ENCODE measurements around the gene PCDH19.

The PCDH19 gene

GRCh38 chrX:100319716-100320115, 90.4 kb downstream of the PCDH19 start:
- H2BK5ac ChIP-seq (ENCODE audit: low read depth, low read length, poor library complexity), result no peak overlapping the region
- no peak overlapping the region for H2BK12ac ChIP-seq (ENCODE audit: low read length)
- no peak overlapping the region for H2AFZ ChIP-seq (ENCODE audit: insufficient read depth, low read length, poor library complexity)
- H3K4ac ChIP-seq (ENCODE audit: low read depth, low read length), result no peak overlapping the region
- H2AK5ac ChIP-seq (ENCODE audit: low read length), result no peak overlapping the region
- H3K4me1 ChIP-seq (ENCODE audit: control insufficient read depth in 1 of 2, insufficient read depth in 2 of 2, low read length in 2 of 2), result no peaks in the 10 kb centered on the region
- DNase-seq, result no peak
- H4K12ac ChIP-seq (ENCODE audit: low read depth, low read length), result no peak overlapping the region
- H3K9ac ChIP-seq (ENCODE audit: low read length), result no peak overlapping the region
- no peak overlapping the region for H3K18ac ChIP-seq (ENCODE audit: low read length)
- no peaks in the 10 kb centered on the region for H3K27me3 ChIP-seq (ENCODE audit: insufficient read depth, low read length)
- H4K91ac ChIP-seq (ENCODE audit: low read depth, low read length), result no peak overlapping the region
- no peak overlapping the region for H3K4me3 ChIP-seq (ENCODE audit: low read depth, low read length)
- no peak overlapping the region for H3K27ac ChIP-seq (ENCODE audit: low read depth, low read length)
- no peaks in the 10 kb centered on the region for H3K9me3 ChIP-seq (ENCODE audit: insufficient read depth, low read depth, low read length)
- H3K23ac ChIP-seq (ENCODE audit: low read length), result no peak overlapping the region
- H2BK120ac ChIP-seq (ENCODE audit: insufficient read depth, low read length, poor library complexity), result no peak overlapping the region
- no peaks in the 10 kb centered on the region for H3K79me2 ChIP-seq (ENCODE audit: control insufficient read depth, insufficient read depth, low read length, poor library complexity)
- no CpG with 5 or more reads among the region's 2 CpGs for WGBS (ENCODE audit: extremely low coverage, insufficient coverage, insufficient read length)
- no peak overlapping the region for H3K4me2 ChIP-seq (ENCODE audit: low read length)
- no peak overlapping the region for H4K8ac ChIP-seq (ENCODE audit: low read depth, low read length)
- H3K36me3 ChIP-seq (ENCODE audit: control insufficient read depth in 1 of 2, insufficient read depth in 2 of 2, low read length in 2 of 2), result no peaks in the 10 kb centered on the region
- no peak overlapping the region for H3K14ac ChIP-seq (ENCODE audit: low read length)
- no peaks in the 10 kb centered on the region for H3K79me1 ChIP-seq (ENCODE audit: low read length)

- Histone ChIP-seq H3K27me3 (ENCODE audit: insufficient read depth, low read length) (no peaks in the 10 kb centered on the region), H2BK5ac (ENCODE audit: low read depth, low read length, poor library complexity) (no peak overlapping the region), H3K18ac (ENCODE audit: low read length) (no peak overlapping the region), H3K36me3 (ENCODE audit: control insufficient read depth in 1 of 2, insufficient read depth in 2 of 2, low read length in 2 of 2) (no peaks in the 10 kb centered on the region), H2AK5ac (ENCODE audit: low read length) (no peak overlapping the region), H4K8ac (ENCODE audit: low read depth, low read length) (no peak overlapping the region), H4K91ac (ENCODE audit: low read depth, low read length) (no peak overlapping the region), H3K4ac (ENCODE audit: low read depth, low read length) (no peak overlapping the region), H3K4me3 (ENCODE audit: low read depth, low read length) (no peak overlapping the region), H2BK120ac (ENCODE audit: insufficient read depth, low read length, poor library complexity) (no peak overlapping the region), H3K9ac (ENCODE audit: low read length) (no peak overlapping the region), H3K4me2 (ENCODE audit: low read length) (no peak overlapping the region), H3K79me1 (ENCODE audit: low read length) (no peaks in the 10 kb centered on the region), H3K14ac (ENCODE audit: low read length) (no peak overlapping the region), H3K4me1 (ENCODE audit: control insufficient read depth in 1 of 2, insufficient read depth in 2 of 2, low read length in 2 of 2) (no peaks in the 10 kb centered on the region), H3K27ac (ENCODE audit: low read depth, low read length) (no peak overlapping the region), H4K12ac (ENCODE audit: low read depth, low read length) (no peak overlapping the region), H2BK12ac (ENCODE audit: low read length) (no peak overlapping the region), H3K9me3 (ENCODE audit: insufficient read depth, low read depth, low read length) (no peaks in the 10 kb centered on the region), H3K23ac (ENCODE audit: low read length) (no peak overlapping the region), H2AFZ (ENCODE audit: insufficient read depth, low read length, poor library complexity) (no peak overlapping the region), H3K79me2 (ENCODE audit: control insufficient read depth, insufficient read depth, low read length, poor library complexity) (no peaks in the 10 kb centered on the region)
- no CpG with 5 or more reads among the region's 3 CpGs for WGBS (ENCODE audit: extremely low coverage, insufficient coverage, insufficient read length)
- no peak for DNase-seq
Measured at GRCh38 chrX:100316987-100317386, 93.1 kb downstream of the PCDH19 start.

- Histone ChIP-seq H2BK5ac (ENCODE audit: low read depth, low read length, poor library complexity) (no peak overlapping the region), H3K4me1 (ENCODE audit: control insufficient read depth in 1 of 2, insufficient read depth in 2 of 2, low read length in 2 of 2) (no peaks in the 10 kb centered on the region), H3K9me3 (ENCODE audit: insufficient read depth, low read depth, low read length) (no peaks in the 10 kb centered on the region), H4K12ac (ENCODE audit: low read depth, low read length) (no peak overlapping the region), H3K36me3 (ENCODE audit: control insufficient read depth in 1 of 2, insufficient read depth in 2 of 2, low read length in 2 of 2) (no peaks in the 10 kb centered on the region), H3K27ac (ENCODE audit: low read depth, low read length) (no peak overlapping the region), H2BK12ac (ENCODE audit: low read length) (no peak overlapping the region), H4K8ac (ENCODE audit: low read depth, low read length) (no peak overlapping the region), H3K4ac (ENCODE audit: low read depth, low read length) (no peak overlapping the region), H2BK120ac (ENCODE audit: insufficient read depth, low read length, poor library complexity) (no peak overlapping the region), H3K79me2 (ENCODE audit: control insufficient read depth, insufficient read depth, low read length, poor library complexity) (no peaks in the 10 kb centered on the region), H3K9ac (ENCODE audit: low read length) (no peak overlapping the region), H3K14ac (ENCODE audit: low read length) (no peak overlapping the region), H3K27me3 (ENCODE audit: insufficient read depth, low read length) (no peaks in the 10 kb centered on the region), H4K91ac (ENCODE audit: low read depth, low read length) (no peak overlapping the region), H2AFZ (ENCODE audit: insufficient read depth, low read length, poor library complexity) (no peak overlapping the region), H2AK5ac (ENCODE audit: low read length) (no peak overlapping the region), H3K23ac (ENCODE audit: low read length) (no peak overlapping the region), H3K79me1 (ENCODE audit: low read length) (no peaks in the 10 kb centered on the region), H3K18ac (ENCODE audit: low read length) (no peak overlapping the region), H3K4me2 (ENCODE audit: low read length) (no peak overlapping the region), H3K4me3 (ENCODE audit: low read depth, low read length) (no peak overlapping the region)
- no CpG with 5 or more reads among the region's 3 CpGs for WGBS (ENCODE audit: extremely low coverage, insufficient coverage, insufficient read length)
- DNase-seq, result no peak
Measured at GRCh38 chrX:100315566-100315965, 94.5 kb downstream of the PCDH19 start.

- no peaks in the 10 kb centered on the region for H3K79me1 ChIP-seq (ENCODE audit: low read length)
- H2BK12ac ChIP-seq (ENCODE audit: low read length), result no peak overlapping the region
- H3K18ac ChIP-seq (ENCODE audit: low read length), result no peak overlapping the region
- H3K14ac ChIP-seq (ENCODE audit: low read length), result no peak overlapping the region
- H4K8ac ChIP-seq (ENCODE audit: low read depth, low read length), result no peak overlapping the region
- no peak overlapping the region for H3K4me2 ChIP-seq (ENCODE audit: low read length)
- no peak overlapping the region for H3K4ac ChIP-seq (ENCODE audit: low read depth, low read length)
- no peak for DNase-seq
- WGBS (ENCODE audit: extremely low coverage, insufficient coverage, insufficient read length), result no CpG with 5 or more reads among the region's 2 CpGs
- no peak overlapping the region for H3K23ac ChIP-seq (ENCODE audit: low read length)
- no peak overlapping the region for H3K9ac ChIP-seq (ENCODE audit: low read length)
- H3K4me3 ChIP-seq (ENCODE audit: low read depth, low read length), result no peak overlapping the region
- H3K27ac ChIP-seq (ENCODE audit: low read depth, low read length), result no peak overlapping the region
- H2AFZ ChIP-seq (ENCODE audit: insufficient read depth, low read length, poor library complexity), result no peak overlapping the region
- no peaks in the 10 kb centered on the region for H3K36me3 ChIP-seq (ENCODE audit: control insufficient read depth in 1 of 2, insufficient read depth in 2 of 2, low read length in 2 of 2)
- H3K9me3 ChIP-seq (ENCODE audit: insufficient read depth, low read depth, low read length), result no peaks in the 10 kb centered on the region
- no peak overlapping the region for H2BK5ac ChIP-seq (ENCODE audit: low read depth, low read length, poor library complexity)
- no peak overlapping the region for H4K91ac ChIP-seq (ENCODE audit: low read depth, low read length)
- H3K4me1 ChIP-seq (ENCODE audit: control insufficient read depth in 1 of 2, insufficient read depth in 2 of 2, low read length in 2 of 2), result no peaks in the 10 kb centered on the region
- no peaks in the 10 kb centered on the region for H3K79me2 ChIP-seq (ENCODE audit: control insufficient read depth, insufficient read depth, low read length, poor library complexity)
- no peak overlapping the region for H2AK5ac ChIP-seq (ENCODE audit: low read length)
- H3K27me3 ChIP-seq (ENCODE audit: insufficient read depth, low read length), result no peaks in the 10 kb centered on the region
- H4K12ac ChIP-seq (ENCODE audit: low read depth, low read length), result no peak overlapping the region
- H2BK120ac ChIP-seq (ENCODE audit: insufficient read depth, low read length, poor library complexity), result no peak overlapping the region
Measured at GRCh38 chrX:100299559-100299958, 110.5 kb downstream of the PCDH19 start.
